ENCODE results near the gene MYD88. TPM values are rescaled to one million over a fixed set of nuclear protein-coding genes. Genes with fewer than 3 reads are reported as not detected.
"Not testable (repeated sequence)": the region's sequence is repeated elsewhere in the genome, so short reads cannot be mapped to it uniquely, and the experiment has no call there.

Gene MYD88
- polyA plus RNA-seq, 4 donors = 24.0 to 29.8 (median 25.7) TPM

- no peak for DNase-seq (ENCODE audit: low read depth in 4 of 4, low spot score in 3 of 4)
Measured at GRCh38 chr3:38124324-38125122, 13.9 kb upstream of the MYD88 start.

GRCh38 chr3:38125305-38126120, 12.9 kb upstream of the MYD88 start:
- DNase-seq (ENCODE audit: low read depth in 4 of 4, low spot score in 3 of 4) = no peak

GRCh38 chr3:38126121-38126892, 12.2 kb upstream of the MYD88 start:
- DNase-seq (ENCODE audit: low read depth in 4 of 4, low spot score in 3 of 4) = no peak

- DNase-seq (ENCODE audit: low read depth in 4 of 4, low spot score in 3 of 4) = no peak
Measured at GRCh38 chr3:38127611-38128302, 10.7 kb upstream of the MYD88 start.

- DNase-seq (ENCODE audit: low read depth in 4 of 4, low spot score in 3 of 4) = no peak
Measured at GRCh38 chr3:38128303-38128655, 10.2 kb upstream of the MYD88 start.

- DNase-seq (ENCODE audit: low read depth in 4 of 4, low spot score in 3 of 4) = no peak
Measured at GRCh38 chr3:38129058-38129457, 9.4 kb upstream of the MYD88 start.

GRCh38 chr3:38130631-38131065, 7.8 kb upstream of the MYD88 start:
- DNase-seq (ENCODE audit: low read depth in 4 of 4, low spot score in 3 of 4) = no peak

GRCh38 chr3:38131621-38132369, 6.7 kb upstream of the MYD88 start:
- DNase-seq (ENCODE audit: low read depth in 4 of 4, low spot score in 3 of 4) = no peak

- no peak for DNase-seq (ENCODE audit: low read depth in 4 of 4, low spot score in 3 of 4)
Measured at GRCh38 chr3:38133209-38133556, 5.3 kb upstream of the MYD88 start.

- no peak for DNase-seq (ENCODE audit: low read depth in 4 of 4, low spot score in 3 of 4)
Measured at GRCh38 chr3:38133557-38134405, 4.7 kb upstream of the MYD88 start.

GRCh38 chr3:38134517-38135143, 3.8 kb upstream of the MYD88 start:
- DNase-seq (ENCODE audit: low read depth in 4 of 4, low spot score in 3 of 4) = not testable (repeated sequence)

GRCh38 chr3:38135621-38136277, 2.7 kb upstream of the MYD88 start:
- not testable (repeated sequence) for DNase-seq (ENCODE audit: low read depth in 4 of 4, low spot score in 3 of 4)

- no peak for DNase-seq (ENCODE audit: low read depth in 4 of 4, low spot score in 3 of 4)
Measured at GRCh38 chr3:38136393-38136776, 2.1 kb upstream of the MYD88 start.

- DNase-seq (ENCODE audit: low read depth in 4 of 4, low spot score in 3 of 4) = peak; percentile 96 to 97 (median 96)
Measured at GRCh38 chr3:38136777-38137614, 1.5 kb upstream of the MYD88 start, which contains the start of gene ACAA1. Gene ACAA1 (minus strand): TSS chr3:38137127. CDS start chr3:38137035, 92 bp downstream.

GRCh38 chr3:38137615-38138348, 679 bp upstream of the MYD88 start:
- DNase-seq (ENCODE audit: low read depth in 4 of 4, low spot score in 3 of 4) = no peak

GRCh38 chr3:38139191-38139590, 730 bp downstream of the MYD88 start:
- no peak for DNase-seq (ENCODE audit: low read depth in 4 of 4, low spot score in 3 of 4)

Measured in left renal pelvis (tissue), 4 donors.